ENCODE results near the gene SPSB1.

Gene SPSB1

GRCh38 chr1:9346566-9346965, 53.9 kb downstream of the SPSB1 start:
- H3K4me3 Mint-ChIP-seq = no peak overlapping the region
- H3K9me3 Mint-ChIP-seq = peaks cover 6% of the 10 kb centered on the region
- peaks cover 16% of the 10 kb centered on the region for H3K36me3 Mint-ChIP-seq (ENCODE audit: low read depth)
- H3K27me3 Mint-ChIP-seq (ENCODE audit: low read depth, poor library complexity) = peaks cover 3% of the 10 kb centered on the region
- H3K4me1 Mint-ChIP-seq = peaks cover 65% of the 10 kb centered on the region
- H3K27ac Mint-ChIP-seq = no peak overlapping the region
- no peak for TF ChIP-seq CTCF (IDR thresholded peaks at IDR 0.05)
- DNase-seq = no peak

- Mint-ChIP-seq H3K9me3 (peaks cover 6% of the 10 kb centered on the region), H3K27me3 (ENCODE audit: low read depth, poor library complexity) (peaks cover 3% of the 10 kb centered on the region), H3K4me3 (no peak overlapping the region), H3K27ac (no peak overlapping the region), H3K36me3 (ENCODE audit: low read depth) (peaks cover 13% of the 10 kb centered on the region), H3K4me1 (peaks cover 63% of the 10 kb centered on the region)
- TF ChIP-seq CTCF (IDR thresholded peaks at IDR 0.05) = no peak
- no peak for DNase-seq
Measured at GRCh38 chr1:9347095-9347850, 54.6 kb downstream of the SPSB1 start.

- Mint-ChIP-seq H3K4me1 (peaks cover 71% of the 10 kb centered on the region), H3K27me3 (ENCODE audit: low read depth, poor library complexity) (peaks cover 3% of the 10 kb centered on the region), H3K9me3 (no peaks in the 10 kb centered on the region), H3K36me3 (ENCODE audit: low read depth) (no peaks in the 10 kb centered on the region), H3K4me3 (peak overlapping the region; percentile 19), H3K27ac (peak overlapping the region; percentile 90)
- no peak for TF ChIP-seq CTCF (IDR thresholded peaks at IDR 0.05)
- DNase-seq = no peak
Measured at GRCh38 chr1:9349331-9349851, 56.7 kb downstream of the SPSB1 start.

- Mint-ChIP-seq H3K27me3 (ENCODE audit: low read depth, poor library complexity) (peaks cover 3% of the 10 kb centered on the region), H3K4me3 (peak overlapping the region; percentile 19), H3K4me1 (peaks cover 78% of the 10 kb centered on the region), H3K36me3 (ENCODE audit: low read depth) (no peaks in the 10 kb centered on the region), H3K27ac (peak overlapping the region; percentile 90), H3K9me3 (no peaks in the 10 kb centered on the region)
- TF ChIP-seq CTCF (IDR thresholded peaks at IDR 0.05) = no peak
- no peak for DNase-seq
Measured at GRCh38 chr1:9350013-9350908, 57.6 kb downstream of the SPSB1 start.

- Mint-ChIP-seq H3K36me3 (ENCODE audit: low read depth) (peaks cover 6% of the 10 kb centered on the region), H3K27ac (peak overlapping the region; percentile 61), H3K4me3 (peak overlapping the region; percentile 12), H3K4me1 (peaks cover 78% of the 10 kb centered on the region), H3K9me3 (no peaks in the 10 kb centered on the region), H3K27me3 (ENCODE audit: low read depth, poor library complexity) (peaks cover 3% of the 10 kb centered on the region)
- no peak for DNase-seq
- no peak for TF ChIP-seq CTCF (IDR thresholded peaks at IDR 0.05)
Measured at GRCh38 chr1:9350960-9351359, 58.3 kb downstream of the SPSB1 start.
